Measurements from ENCODE around the gene LHPP.

DNA sequence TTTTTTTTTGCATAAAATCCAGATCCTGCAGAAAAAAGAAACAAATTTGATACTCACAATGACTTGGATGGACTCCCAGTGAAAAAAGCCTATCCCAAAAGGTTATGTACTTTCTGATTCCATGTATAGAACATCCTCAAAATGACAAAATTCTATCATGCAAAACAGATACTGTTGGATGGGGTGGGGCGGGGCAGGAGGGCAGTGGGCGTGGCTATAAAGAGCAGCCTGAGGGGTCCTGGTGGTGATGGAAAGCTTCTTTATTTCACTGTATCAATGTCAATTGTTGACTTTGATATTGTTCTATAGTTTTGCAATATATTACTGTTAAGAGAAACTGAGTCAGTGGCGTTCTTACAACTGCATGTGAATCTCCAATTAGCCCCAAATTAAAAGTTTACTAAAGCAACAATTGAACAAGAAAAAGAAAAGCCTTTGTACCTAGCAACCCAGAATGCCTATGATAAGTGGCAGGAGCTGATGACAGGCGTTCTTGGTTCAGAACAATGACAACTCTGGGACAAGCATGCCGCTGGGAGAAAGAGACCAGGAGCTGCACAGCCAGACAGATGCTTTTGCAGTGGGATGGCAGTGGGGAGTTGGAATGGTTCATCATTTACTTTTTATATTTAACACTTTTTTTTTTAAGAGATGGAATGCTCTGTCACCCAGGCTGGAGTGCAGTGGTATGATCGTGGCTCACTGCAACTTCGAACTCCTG lies 101.9 kb downstream of the LHPP start:
- TF ChIP-seq, protein P1, sequence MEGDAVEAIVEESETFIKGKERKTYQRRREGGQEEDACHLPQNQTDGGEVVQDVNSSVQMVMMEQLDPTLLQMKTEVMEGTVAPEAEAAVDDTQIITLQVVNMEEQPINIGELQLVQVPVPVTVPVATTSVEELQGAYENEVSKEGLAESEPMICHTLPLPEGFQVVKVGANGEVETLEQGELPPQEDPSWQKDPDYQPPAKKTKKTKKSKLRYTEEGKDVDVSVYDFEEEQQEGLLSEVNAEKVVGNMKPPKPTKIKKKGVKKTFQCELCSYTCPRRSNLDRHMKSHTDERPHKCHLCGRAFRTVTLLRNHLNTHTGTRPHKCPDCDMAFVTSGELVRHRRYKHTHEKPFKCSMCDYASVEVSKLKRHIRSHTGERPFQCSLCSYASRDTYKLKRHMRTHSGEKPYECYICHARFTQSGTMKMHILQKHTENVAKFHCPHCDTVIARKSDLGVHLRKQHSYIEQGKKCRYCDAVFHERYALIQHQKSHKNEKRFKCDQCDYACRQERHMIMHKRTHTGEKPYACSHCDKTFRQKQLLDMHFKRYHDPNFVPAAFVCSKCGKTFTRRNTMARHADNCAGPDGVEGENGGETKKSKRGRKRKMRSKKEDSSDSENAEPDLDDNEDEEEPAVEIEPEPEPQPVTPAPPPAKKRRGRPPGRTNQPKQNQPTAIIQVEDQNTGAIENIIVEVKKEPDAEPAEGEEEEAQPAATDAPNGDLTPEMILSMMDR (IDR thresholded peaks at IDR 0.05), result no peak
- no peak for TF ChIP-seq POLR2A (IDR thresholded peaks at IDR 0.05)

Data from heart left ventricle (tissue), 13 donors.